HG03565 (cell line): Measurements from ENCODE around the gene OCA2.
A peak's percentile ranks its signal among the peaks of the same experiment; 100 is the strongest.
"Not testable (repeated sequence)": the region's sequence is repeated elsewhere in the genome, so short reads cannot be mapped to it uniquely, and the experiment has no call there.

Experiments
- ATAC-seq: cut with Tn5 transposase; IDR thresholded peaks from one replicate; pipeline ENCODE4 v1.9.1; 2021; ENCODE audit warnings: mild to moderate bottlenecking, moderate library complexity; ENCODE audit not compliant: unreplicated experiment

Gene OCA2

DNA sequence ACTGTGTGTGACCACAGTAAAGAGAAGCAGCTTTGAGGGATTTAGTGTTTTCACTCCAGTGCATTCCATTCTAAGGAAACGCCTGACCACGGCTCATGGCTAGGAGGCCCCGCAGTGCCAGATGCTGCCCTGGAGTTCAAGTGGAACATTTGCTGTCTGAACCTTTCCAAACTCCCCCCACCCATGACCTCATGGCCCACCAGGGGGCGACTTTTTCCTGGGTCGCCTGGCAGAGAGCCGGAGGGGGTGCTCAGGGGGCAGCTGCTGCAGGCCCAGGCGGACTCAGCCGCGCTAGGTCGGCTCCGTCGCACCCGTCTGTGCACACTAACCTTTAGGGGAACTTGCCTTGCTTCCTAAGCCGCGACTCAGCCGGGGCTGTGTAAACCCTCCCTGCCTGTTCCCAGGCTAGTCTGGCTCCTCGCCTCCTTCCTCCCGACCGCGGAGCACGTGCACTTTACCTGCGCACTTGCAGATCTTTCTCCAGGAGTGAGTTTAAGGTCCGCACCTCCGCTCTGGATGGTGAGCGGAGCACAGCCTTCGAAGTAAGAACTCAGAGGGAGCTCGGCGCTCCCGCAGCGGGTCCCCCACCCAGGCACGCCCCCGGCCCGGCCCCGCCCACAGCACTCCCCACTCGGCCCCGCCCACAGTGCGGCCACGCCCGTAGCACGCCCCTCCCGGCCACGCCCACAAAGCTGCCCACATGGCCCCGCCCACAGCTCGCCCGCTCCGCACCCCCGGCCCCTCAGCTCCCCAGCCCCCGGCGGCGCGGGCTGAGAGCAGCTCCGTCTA is at the start of gene OCA2:
Gene OCA2 (minus strand): TSS at position 550 of the 789 bp plus-strand sequence. CDS start 17,441 bp downstream, outside the sequence.
- ATAC-seq, result no peak

DNA sequence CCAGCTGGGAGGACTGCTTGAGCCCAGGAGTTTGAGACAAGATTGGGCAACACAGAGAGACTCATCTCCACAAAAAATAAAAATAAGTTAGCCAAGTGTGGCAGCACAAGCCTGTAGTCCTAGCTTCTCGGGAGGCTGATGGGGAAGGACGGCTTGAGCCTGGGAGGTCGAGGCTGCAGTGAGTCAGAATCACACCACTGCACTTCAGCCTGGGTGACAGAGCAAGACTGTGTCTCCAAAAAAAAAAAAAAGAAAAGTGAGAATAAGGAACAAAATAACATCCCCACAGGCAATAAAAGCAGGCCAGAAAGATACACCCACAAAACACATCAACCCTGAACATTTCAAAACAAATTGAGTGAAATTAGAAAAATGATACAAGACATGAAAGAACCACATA is 48.7 kb upstream of the OCA2 start:
- no peak for ATAC-seq

DNA sequence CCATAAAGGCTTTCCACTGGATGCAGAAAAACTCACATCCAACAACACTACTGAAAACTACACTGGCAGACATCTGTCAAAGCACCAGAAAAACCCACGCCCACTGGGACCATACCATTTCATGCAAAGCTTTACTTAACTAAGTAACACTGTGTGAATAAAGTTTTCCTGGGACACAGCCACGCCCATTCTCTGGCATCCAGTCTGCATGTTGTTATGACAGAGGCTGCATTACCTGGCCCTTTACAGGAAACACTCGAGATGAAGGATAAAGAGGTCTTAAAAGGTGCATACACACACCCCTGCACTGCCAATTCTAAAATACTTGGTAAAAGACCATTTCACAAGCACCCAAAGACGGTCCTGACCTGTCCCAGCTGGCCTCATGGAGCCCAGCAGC is 46.3 kb upstream of the OCA2 start:
- ATAC-seq, result not testable (repeated sequence)

DNA sequence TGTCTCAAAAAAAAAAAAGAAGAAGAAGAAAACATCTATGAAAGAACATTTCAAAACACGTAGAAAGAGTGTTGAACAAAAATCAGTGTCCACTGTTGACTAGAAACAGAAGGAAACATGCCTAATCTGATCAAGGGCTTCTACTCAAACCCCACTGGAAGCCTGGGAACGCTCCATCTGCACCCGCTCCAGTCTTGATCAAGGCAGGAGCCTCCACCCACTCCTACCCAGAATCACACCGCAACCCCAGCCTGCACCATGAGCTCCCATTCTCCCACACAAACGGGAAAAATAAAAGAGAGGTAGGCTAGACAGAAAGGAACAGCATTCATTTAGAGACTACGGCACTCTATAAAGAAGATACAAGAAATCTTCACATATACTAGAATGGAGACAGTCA is 40.9 kb upstream of the OCA2 start:
- ATAC-seq, result no peak

DNA sequence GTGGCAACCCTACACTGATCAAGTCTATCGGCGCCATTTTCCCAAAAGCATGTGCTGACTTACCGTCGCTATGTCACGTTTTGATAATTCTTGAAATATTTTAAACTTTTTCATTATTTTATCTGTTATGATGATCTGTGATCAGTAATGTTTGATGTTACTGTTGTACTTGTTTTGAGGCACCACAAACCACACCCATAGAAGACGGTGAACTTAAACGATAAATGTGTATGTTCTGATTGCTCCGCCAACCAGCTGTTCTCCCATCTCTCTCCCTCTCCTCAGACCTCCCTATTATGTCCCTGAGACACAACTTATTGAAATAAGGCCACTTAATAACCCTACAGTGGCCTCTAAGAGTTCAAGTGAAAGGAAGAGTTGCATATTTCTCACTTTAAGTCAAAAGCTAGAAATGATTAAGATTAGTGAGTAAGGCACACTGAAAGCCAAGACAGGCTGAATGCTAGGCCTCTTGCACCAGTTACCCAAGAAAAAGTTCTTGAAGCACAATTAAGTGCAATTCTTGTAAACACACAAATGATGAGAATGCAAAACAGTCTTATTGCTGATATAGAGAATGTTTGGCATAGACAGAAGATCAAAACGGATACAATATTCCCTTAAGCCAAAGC is 38.4 kb upstream of the OCA2 start:
- not testable (repeated sequence) for ATAC-seq

DNA sequence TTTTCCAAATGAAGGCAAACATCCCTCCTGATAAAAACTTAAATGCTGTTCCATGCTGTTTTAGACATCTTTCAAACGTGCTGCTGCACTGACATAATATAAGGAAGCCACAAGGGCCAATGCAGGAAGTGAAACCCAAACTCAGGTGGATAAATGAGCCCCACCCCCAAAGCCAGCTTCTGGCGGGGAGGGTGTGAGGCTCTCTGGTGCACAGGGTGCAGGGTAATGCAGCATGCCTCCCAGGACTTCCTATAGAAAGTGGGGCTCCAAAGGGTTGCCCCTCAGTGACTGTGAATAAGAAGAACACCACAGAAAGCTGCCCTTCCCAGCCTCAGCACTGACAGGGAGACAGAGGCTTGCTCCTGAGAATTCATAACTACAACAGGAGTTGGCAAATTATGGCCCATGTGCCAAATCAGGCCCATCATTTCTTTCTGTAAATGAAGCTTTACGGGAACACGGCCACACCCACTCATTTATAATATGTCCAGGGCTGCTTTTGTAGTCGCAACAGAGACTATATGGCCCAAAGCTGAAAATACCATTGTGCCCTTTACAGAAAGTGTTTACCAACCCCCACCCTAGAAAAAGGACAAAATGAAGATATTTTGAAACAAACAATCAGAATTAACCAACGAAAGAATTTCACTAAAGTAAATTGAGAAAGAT is 37.3 kb upstream of the OCA2 start:
- ATAC-seq, result peak; percentile 99

DNA sequence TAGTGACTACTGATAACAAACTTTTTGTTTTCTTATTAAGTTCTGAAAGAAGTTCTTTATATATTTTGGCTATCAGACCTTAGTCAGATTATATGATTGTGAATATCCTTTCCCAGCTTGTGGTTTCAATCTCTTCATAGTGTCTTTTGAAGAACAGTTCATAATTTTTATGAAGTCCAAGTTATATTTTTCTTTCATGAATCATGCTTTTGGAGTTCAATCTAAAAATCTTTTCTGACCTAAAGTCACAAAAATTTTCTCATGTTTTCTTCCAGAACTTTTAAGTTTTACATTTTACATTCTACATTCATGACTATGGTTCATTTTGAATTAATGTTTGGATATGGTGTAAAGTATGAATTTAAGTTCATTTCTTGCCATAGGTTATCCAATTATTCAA is 34.2 kb upstream of the OCA2 start:
- ATAC-seq, result no peak

DNA sequence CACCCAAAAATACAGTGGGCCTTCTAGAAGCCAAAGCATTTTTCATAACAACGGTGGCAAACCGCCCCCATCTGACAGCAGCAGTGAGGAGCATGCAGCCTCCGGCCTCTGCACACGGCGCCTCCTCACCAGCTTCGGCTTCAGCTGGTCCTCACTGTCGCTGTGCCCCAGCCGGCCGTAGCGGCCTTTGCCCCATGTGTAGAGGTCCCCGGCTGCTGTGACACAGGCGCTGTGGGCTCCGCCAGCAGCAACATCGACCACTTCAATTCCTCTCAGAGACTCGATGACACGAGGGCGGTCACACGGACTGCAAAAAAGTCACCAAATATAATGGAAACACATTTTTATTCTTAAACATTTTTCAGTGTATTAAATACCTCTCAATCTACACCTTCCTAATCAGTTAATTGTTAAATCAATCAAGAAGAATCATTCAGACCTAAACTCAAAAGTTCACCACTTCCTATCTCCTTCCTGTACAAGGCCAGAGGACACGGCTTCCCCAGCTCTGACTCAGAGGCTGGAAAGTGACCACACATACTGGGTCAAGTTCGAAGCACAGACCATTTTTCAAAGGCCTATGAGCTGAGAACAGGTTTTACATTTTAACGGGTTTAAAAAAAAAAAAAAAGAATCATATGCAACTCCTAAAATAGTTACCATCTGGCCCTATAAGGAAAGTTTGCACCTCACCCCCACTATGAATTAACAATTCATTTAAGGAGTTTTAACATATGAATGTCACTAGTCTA is 33.6 kb upstream of the OCA2 start:
- ATAC-seq, result no peak

DNA sequence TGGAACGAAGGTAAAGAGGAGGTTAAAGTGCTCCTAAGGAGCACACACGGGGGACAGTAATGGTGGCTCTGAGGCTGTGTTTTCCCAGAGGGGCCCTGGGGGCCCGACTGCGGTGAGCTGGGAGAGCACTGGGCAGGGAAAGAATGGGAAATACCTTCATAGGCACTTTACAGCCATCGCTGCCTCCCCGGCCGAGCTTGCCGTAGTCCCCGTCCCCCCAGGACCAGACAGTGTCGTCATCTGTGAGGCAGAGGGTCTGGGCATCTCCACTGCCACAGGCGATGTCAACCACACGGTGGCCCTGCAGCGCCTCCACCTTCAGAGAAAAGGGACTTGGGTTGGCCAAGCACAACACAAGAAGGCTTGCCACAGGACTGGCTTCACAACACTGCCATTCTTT is 32.8 kb upstream of the OCA2 start:
- no peak for ATAC-seq

DNA sequence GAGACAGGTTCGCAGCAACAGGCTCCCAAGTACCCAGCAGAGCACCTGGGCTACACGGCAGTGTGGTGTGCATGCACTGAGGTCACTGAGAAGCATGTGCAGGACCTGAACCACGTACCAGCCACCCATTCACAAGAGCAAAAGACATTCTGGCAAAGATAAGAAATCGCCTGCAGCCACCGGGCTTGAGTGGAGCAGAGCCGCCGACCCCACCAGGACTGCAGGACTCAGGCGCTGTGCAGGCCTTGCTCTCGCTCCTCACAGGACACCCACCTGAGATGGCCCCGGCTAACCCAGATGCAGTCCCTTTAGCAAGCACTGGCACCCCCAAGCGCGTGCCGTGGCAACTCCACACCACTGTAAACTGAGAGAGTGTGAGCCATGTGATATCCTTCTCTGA is 32.3 kb upstream of the OCA2 start:
- ATAC-seq, result no peak

DNA sequence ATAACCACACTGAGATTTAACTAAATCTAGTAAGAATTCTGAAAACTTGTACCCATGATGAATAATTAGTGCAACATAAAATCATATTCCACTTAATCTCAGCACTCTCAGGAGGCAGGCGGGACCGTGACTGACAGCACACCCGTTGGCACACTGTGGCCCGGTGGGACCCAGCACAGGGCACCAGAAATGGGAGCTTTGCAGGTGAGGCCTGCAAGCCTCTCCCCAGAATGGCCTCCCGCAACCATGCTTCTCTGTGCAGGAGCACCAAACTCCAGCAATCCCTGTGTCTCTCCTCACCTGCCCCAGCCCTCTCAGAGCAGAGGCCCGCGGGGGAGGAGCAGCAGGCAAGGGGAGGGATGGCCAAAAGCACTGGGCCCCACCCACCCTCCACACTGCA is 31.5 kb upstream of the OCA2 start:
- no peak for ATAC-seq

DNA sequence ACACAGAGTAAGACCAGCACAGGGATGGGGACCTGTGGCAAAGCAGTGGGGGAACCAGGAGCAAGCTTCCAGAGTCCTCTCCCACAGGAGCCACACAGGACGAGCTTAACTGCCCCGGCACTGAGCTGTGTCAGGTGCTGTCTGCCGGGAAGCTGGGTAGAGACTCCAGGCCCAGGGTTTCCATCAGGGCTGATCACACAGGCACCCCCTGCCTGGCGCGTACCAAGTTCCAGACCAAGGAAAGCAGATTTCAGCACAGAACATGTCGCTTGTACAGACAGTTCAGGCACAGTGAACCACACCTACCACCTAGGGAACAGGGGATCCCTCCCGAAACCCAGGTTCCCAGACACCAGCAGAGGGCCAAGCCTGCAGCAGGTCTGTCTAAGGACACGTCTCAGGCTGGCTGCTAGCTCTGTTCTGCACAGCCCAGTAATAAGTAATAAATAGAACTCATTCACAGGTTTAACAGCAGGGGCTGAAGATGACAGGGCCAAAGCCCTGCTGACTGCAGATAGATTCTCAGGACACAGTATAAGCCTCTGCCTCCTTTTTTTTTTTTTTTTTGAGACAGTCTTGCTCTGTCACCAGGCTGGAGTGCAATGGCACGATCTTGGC is 30.2 kb upstream of the OCA2 start:
- ATAC-seq, result no peak

DNA sequence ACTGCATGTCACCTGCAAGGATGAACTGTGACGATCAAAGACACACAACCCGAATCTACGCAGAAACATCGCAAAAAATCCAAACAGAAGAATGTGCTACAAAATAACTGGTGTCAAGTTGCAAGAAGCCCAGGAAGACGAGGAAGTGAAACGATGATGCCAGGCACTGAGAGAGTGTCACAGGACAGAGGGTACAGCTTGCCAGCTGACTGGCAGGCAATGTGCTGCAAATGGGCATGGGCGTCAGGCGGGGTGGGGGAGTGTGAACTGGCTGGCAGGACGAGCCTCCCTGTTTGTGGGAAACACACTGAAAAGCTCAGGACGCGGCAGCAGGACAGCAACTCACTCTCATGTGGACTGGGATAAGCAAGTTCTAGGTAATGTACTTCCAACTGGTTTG is 28.9 kb upstream of the OCA2 start:
- no peak for ATAC-seq

DNA sequence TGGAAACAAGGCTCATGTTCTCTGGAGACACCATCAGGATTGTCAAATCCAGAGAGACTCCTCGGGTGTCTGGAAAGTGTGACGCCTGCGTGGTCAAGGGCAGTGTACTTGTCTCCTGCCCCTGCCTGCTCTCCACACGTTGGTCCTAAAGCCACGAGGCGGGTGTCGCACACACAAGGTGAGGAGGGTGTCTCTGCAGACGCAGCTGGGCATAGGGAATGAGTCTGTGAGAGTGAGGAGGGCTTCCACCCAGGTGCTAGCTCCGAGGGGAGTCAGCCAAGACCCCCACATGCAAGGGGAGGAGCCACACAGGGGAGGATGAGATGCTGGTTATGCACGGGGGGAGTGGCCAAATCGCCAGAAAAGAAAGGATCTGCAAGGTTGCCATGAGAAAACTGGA is 27.9 kb upstream of the OCA2 start:
- no peak for ATAC-seq

DNA sequence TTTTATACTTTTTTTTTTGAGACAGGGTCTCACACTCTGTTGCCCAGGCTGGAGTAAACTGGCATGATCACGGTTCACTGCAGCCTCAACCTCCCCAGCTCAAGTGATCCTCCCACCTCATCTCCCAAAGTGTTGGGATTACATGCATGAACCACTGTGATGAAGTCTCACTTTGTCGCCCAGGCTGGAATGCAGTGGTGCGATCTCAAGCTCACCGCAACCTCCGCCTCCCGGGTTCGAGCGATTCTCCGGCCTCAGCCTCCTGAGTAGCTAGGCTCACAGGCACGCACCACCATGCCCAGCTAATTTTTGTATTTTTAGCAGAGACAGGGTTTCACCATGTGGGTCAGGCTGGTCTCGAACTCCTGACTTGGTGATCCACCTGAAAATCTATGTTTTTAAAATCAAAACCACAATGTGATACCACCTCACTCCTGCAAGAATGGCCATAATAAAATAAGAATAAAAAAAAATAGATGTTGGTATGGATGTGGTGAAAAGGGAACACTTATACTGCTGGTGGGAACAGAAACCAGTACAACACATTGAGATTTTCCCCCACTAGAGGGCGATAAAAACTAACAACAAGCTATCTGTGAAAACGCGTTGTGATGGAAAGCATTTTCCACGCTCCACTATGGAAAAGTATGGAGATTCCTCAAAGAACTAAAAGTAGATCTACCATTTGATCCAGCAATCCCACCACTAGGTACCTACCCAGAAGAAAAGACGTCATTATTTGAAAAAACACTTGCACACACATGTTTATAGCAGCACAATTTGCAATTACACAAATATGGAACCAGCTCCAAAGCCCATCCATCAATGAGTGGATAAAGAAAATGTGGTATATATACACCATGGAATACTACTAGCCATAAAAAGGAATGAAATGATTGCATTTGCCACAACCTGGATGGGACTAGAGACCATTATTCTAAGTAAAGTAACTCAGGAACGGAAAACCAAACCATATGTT is 26.8 kb upstream of the OCA2 start:
- no peak for ATAC-seq

DNA sequence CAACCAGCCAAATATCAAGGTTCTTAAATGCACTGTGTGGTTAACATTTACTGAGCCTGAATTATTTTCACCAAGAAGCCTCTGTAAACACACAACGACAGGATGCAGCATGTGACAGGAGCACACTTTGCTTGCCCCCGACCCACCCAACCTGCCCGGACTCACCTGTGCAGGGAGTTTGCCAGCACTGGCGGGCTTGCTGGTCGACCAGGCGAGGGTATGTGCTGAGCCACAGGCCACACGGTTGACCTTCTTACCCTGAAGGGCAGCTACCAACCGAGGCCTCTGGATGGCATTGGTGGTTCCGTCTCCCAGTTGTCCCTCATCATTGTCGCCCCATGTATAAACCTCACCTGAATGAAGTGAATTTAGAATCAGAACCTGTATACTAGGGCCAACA is 25.7 kb upstream of the OCA2 start:
- ATAC-seq, result no peak

DNA sequence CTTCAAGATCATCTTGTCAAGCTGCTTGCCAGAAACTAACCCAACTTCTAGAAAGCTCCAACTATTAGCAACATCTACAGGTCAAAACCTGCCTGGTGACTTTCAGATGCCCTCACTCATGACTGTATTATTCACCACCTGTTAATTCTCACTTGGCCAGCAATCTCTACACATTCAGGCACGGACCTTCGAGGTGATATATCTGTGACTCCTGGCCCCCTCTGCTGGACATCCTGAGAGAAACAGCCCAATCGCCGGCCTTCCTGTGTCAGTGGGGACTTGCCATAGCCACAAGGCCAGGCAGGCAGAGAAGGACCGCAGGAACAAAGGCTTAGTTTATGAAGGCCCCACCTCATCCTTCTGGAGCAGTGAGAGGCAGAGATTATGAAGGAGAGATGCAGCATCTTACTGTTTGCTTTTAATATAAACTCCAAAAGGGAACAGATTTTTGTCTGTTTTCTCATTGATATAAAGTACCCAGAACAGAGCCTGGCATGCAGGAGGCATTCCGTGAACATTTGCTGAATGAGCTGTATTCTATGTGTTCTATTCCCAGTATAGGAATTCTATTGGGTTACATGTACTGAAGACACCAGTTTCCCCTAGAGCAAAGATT is 24.4 kb upstream of the OCA2 start:
- peak; percentile 53 for ATAC-seq

DNA sequence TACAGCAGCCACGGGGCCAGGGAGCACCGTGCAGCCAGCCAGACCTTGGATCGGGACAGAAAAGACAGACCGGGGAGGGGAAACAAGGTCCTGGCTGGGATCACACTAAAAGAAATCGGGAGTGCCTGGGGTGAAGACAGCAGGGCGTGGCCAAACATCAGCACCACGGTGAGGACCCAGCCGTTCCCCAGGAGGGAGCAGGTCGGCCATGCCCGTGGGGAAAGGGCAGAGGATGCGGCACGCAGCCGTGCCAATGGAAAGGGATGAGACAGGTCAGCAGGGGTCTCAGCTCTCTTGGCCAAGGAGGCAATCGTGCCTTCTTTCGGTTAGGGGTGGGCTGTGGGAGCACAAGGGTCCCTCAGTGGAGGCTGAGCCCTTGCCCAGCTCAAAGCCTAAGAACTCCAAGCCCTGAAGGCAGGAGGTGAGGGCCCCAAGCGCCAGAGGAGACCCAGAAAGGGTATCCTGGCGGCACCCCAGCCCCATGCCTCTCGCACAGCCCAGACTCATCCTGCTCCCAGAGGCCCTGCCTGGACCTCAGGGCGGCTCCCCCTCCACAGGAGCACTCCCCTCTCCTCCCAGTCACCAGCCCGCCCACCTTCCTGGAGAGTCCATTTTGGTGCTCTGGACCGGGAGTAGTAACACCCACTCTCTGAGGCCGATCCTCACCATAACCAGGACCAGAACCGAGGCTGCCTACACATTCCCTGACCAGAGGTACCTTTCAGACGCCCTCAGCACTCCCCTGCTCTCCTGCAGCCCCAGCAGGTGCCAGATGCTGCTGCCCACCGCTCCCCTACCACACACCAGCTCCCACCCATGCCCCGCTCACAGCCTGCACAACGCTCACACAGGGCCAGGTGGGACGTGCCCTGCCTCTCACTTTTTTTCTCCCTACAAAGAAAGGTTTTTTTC is 23.2 kb upstream of the OCA2 start:
- ATAC-seq, result no peak
